K562 (cell line): ENCODE data around the gene KCNAB1.

ENCODE experiments used
- BCL6 ChIP-seq: fragments of 250-450 bp; sonication (Bioruptor Pico); IDR thresholded peaks from 2 replicates; pipeline ENCODE4 v1.4.0; 2020
- HOXB6 ChIP-seq: fragments of 250-450 bp; sonication (Bioruptor Pico); IDR thresholded peaks from 2 replicates; pipeline ENCODE4 v1.5.1; 2022; ENCODE audit warnings: mild to moderate bottlenecking, borderline replicate concordance
- POLR2A ChIP-seq: fragments of 450-650 bp; conservative IDR thresholded peaks from 2 replicates; pipeline ENCODE4 v1.6.1; 2016
- SIN3A ChIP-seq, 2 experiments: fragments of 150-350 bp in 1 of 2; IDR thresholded peaks; 2 replicates each; pipeline ENCODE4 v1.6.1; 2011 to 2016; ENCODE audit warnings: borderline replicate concordance in 2 of 2, low read depth in 2 of 2, low read length in 2 of 2, mild to moderate bottlenecking in 2 of 2, moderate library complexity in 2 of 2; ENCODE audit not compliant: control insufficient read depth in 1 of 2

GRCh38 chr3:156330415-156330814 is 210.0 kb downstream of the KCNAB1 start:
- no peak for TF ChIP-seq POLR2A
- TF ChIP-seq BCL6 (CRISPR knock-in tag) = no peak
- no peak for TF ChIP-seq SIN3A (IDR thresholded peaks at IDR 0.05; ENCODE audit: borderline replicate concordance in 2 of 2, control insufficient read depth in 1 of 2, low read depth in 2 of 2, low read length in 2 of 2)
- TF ChIP-seq HOXB6 (CRISPR knock-in tag) = no peak
